Keratinocyte (primary cell): ENCODE measurements around the gene ABHD15. TPM values are rescaled to one million over a fixed set of nuclear protein-coding genes. Genes with fewer than 3 reads are reported as not detected.

Source experiments
- DNase-seq: peaks from one replicate; pipeline ENCODE4 v3.0.0-alpha.2; 2011; ENCODE audit warnings: low read depth, missing footprints, low spot score
- FAIRE-seq: peaks from 2 replicates; lab custom pipeline; 2011; peaks lifted over from hg19 to GRCh38; lab: Jason Lieb, UNC
- H2AFZ ChIP-seq: 2 replicates; pipeline ENCODE4 v1.6.0; 2012; ENCODE audit warnings: low read length, control low read depth, inconsistent platforms; ENCODE audit not compliant: control insufficient read depth
- H3K27ac ChIP-seq: 2 replicates; pipeline ENCODE4 v1.5.1; 2011; ENCODE audit warnings: low read length; ENCODE audit not compliant: control insufficient read depth, insufficient read depth
- H3K27me3 ChIP-seq: 3 replicates; pipeline ENCODE4 v1.6.0; 2011; ENCODE audit warnings: low read length; ENCODE audit not compliant: control insufficient read depth, insufficient read depth; ENCODE audit errors: extremely low read depth
- H3K36me3 ChIP-seq, 2 experiments: 2 replicates in 1 of 2; 3 replicates in 1 of 2; pipeline ENCODE4 v1.5.1; 2011; ENCODE audit warnings: low read length in 2 of 2, mild to moderate bottlenecking in 1 of 2; ENCODE audit not compliant: control insufficient read depth in 2 of 2, insufficient read depth in 2 of 2; ENCODE audit errors: extremely low read depth in 1 of 2
- H3K4me1 ChIP-seq: 3 replicates; pipeline ENCODE4 v1.5.1; 2011; ENCODE audit warnings: low read length; ENCODE audit not compliant: control insufficient read depth, insufficient read depth; ENCODE audit errors: extremely low read depth
- H3K4me2 ChIP-seq: 3 replicates; pipeline ENCODE4 v1.6.0; 2011; ENCODE audit warnings: low read depth, low read length; ENCODE audit not compliant: control insufficient read depth, insufficient read depth; ENCODE audit errors: extremely low read depth
- H3K4me3 ChIP-seq, 3 experiments: fragments of 200-600 bp in 1 of 3; sonication (generic) in 1 of 3; 2 replicates in 2 of 3; 3 replicates in 1 of 3; pipeline ENCODE4 v1.5.1; 2011 to 2016; ENCODE audit warnings: low read length in 3 of 3, mild to moderate bottlenecking in 3 of 3, control low read depth in 2 of 3, inconsistent platforms in 1 of 3, low read depth in 1 of 3, mixed read lengths in 1 of 3, mixed run types in 1 of 3, moderate library complexity in 1 of 3; ENCODE audit not compliant: control insufficient read depth in 2 of 3, insufficient read depth in 2 of 3; ENCODE audit errors: extremely low read depth in 1 of 3
- H3K79me2 ChIP-seq: 2 replicates; pipeline ENCODE4 v1.6.0; 2012; ENCODE audit warnings: low read length; ENCODE audit not compliant: control insufficient read depth, insufficient read depth
- H3K9ac ChIP-seq: 3 replicates; pipeline ENCODE4 v1.6.0; 2011; ENCODE audit warnings: low read length; ENCODE audit not compliant: control insufficient read depth, insufficient read depth; ENCODE audit errors: extremely low read depth
- H3K9me1 ChIP-seq: 3 replicates; pipeline ENCODE4 v1.6.0; 2011; ENCODE audit warnings: low read length; ENCODE audit not compliant: control insufficient read depth, insufficient read depth; ENCODE audit errors: extremely low read depth
- H3K9me3 ChIP-seq: 2 replicates; pipeline ENCODE4 v1.5.1; 2012; ENCODE audit warnings: low read depth, low read length; ENCODE audit not compliant: control insufficient read depth
- H4K20me1 ChIP-seq: 3 replicates; pipeline ENCODE4 v1.6.0; 2011; ENCODE audit warnings: low read length; ENCODE audit not compliant: control insufficient read depth, insufficient read depth; ENCODE audit errors: extremely low read depth
- CTCF ChIP-seq, 3 experiments: IDR thresholded peaks in 1 of 3; conservative IDR thresholded peaks in 1 of 3; optimal IDR thresholded peaks in 1 of 3; 2 replicates in 2 of 3; 3 replicates in 1 of 3; pipeline versions ENCODE3 to v1.5.1; 2011; ENCODE audit warnings: low read length in 3 of 3, mild to moderate bottlenecking in 3 of 3, moderate library complexity in 2 of 3, control low read depth in 1 of 3, inconsistent platforms in 1 of 3; ENCODE audit not compliant: insufficient read depth in 2 of 3; ENCODE audit errors: extremely low read depth in 1 of 3
- EZH2 ChIP-seq: IDR thresholded peaks from one replicate; pipeline ENCODE4 v1.6.1; 2012; ENCODE audit warnings: inconsistent platforms, mild to moderate bottlenecking, low read length, moderate library complexity
- dilution Hi-C: fragments of 300-500 bp; cut with MboI; formaldehyde crosslinking; loops from one replicate; pipeline ENCODE4 v1.7.0; 2020; ENCODE audit warnings: low sequenced_read_pairs; ENCODE audit not compliant: extremely low pct_ligation_motif_present
- polyA plus RNA-seq, 5 experiments: library from polyadenylated mRNA; depleted of rRNA in 3 of 5; stranded (reverse) in 3 of 5; stranded (forward) in 1 of 5; unstranded in 1 of 5; fragments of >200 nt; gene quantifications; 1 replicate in 1 of 5; 2 replicates in 3 of 5; 3 replicates in 1 of 5; pipeline versions ENCODE4 v1.2.1 to v1.2.3, GENCODE V29; 2011 to 2012; ENCODE audit warnings: missing spikeins in 2 of 5, low read depth in 1 of 5, low replicate concordance in 1 of 5

Gene ABHD15
- polyA plus RNA-seq, 1 donor (not counting 4 experiments of a cell fraction or from before 2014, with no cell fraction given): 6.2 TPM

- dilution Hi-C loops: no loop called here
These were observed 36.4 kb upstream of the ABHD15 start for GRCh38 chr17:29603109-29603674.

GRCh38 chr17:29597361-29598172 is 30.7 kb upstream of the ABHD15 start:
- dilution Hi-C loops: no loop called here
- Histone ChIP-seq H4K20me1 (no peaks in the 10 kb centered on the region), H3K27ac (no peak overlapping the region), H3K9me3 (no peaks in the 10 kb centered on the region), H3K4me3 (no peak overlapping the region), H3K79me2 (peaks cover 21% of the 10 kb centered on the region), H3K36me3 (no peaks in the 10 kb centered on the region), H3K27me3 (no peaks in the 10 kb centered on the region), H3K4me2 (no peak overlapping the region), H3K9ac (no peak overlapping the region), H3K9me1 (peaks cover 2% of the 10 kb centered on the region), H3K4me1 (peaks cover 16% of the 10 kb centered on the region), H2AFZ (no peak overlapping the region)
- DNase-seq: no peak
- TF ChIP-seq CTCF (optimal IDR thresholded peaks at IDR 0.05 in 1 of 3, IDR thresholded peaks at IDR 0.05 in 1 of 3, conservative IDR thresholded peaks at IDR 0.05 in 1 of 3; ENCODE audit: extremely low read depth in 1 of 3, insufficient read depth in 2 of 3, low read length in 3 of 3): no peak
- TF ChIP-seq EZH2: no peak
- no peak for FAIRE-seq

More at GRCh38 chr17:29603109-29603674, 36.4 kb upstream of the ABHD15 start:
- Histone ChIP-seq H2AFZ (no peak overlapping the region), H3K27ac (no peak overlapping the region), H3K9me3 (no peaks in the 10 kb centered on the region), H3K4me3 (no peak overlapping the region), H3K4me1 (no peaks in the 10 kb centered on the region), H3K36me3 (no peaks in the 10 kb centered on the region), H3K79me2 (peaks cover 3% of the 10 kb centered on the region), H3K27me3 (no peaks in the 10 kb centered on the region), H3K4me2 (no peak overlapping the region), H3K9me1 (peaks cover 2% of the 10 kb centered on the region), H3K9ac (no peak overlapping the region), H4K20me1 (no peaks in the 10 kb centered on the region)
- TF ChIP-seq EZH2 (no peak), CTCF (optimal IDR thresholded peaks at IDR 0.05 in 1 of 3, IDR thresholded peaks at IDR 0.05 in 1 of 3, conservative IDR thresholded peaks at IDR 0.05 in 1 of 3; ENCODE audit: extremely low read depth in 1 of 3, insufficient read depth in 2 of 3, low read length in 3 of 3) (no peak)
- FAIRE-seq (no peak), DNase-seq (no peak)
